Cerebellar nuclear complex (tissue), 1 donor: ENCODE data around the gene LTBP4.
"Not testable (repeated sequence)": the region's sequence is repeated elsewhere in the genome, so short reads cannot be mapped to it uniquely, and the experiment has no call there.

Source experiments
- DNase-seq, 2 experiments: peaks; one replicate each; lab custom pipeline; 2025; lab: John Stamatoyannopoulos, UW

LTBP4 gene

GRCh38 chr19:40627486-40628279 is 26.5 kb downstream of the LTBP4 start:
- DNase-seq, result no peak

- DNase-seq, result no peak
Measured at GRCh38 chr19:40629346-40629745, 28.2 kb downstream of the LTBP4 start.

- DNase-seq, result no peak
Measured at GRCh38 chr19:40630571-40631160, 29.5 kb downstream of the LTBP4 start.

- no peak for DNase-seq
Measured at GRCh38 chr19:40632311-40633036, 31.3 kb downstream of the LTBP4 start.

GRCh38 chr19:40633207-40633606 is 32.0 kb downstream of the LTBP4 start:
- DNase-seq, result no peak

- no peak for DNase-seq
Measured at GRCh38 chr19:40638327-40638726, 37.2 kb downstream of the LTBP4 start.

- DNase-seq, result no peak
Measured at GRCh38 chr19:40639638-40639982, 38.4 kb downstream of the LTBP4 start.

GRCh38 chr19:40640744-40641143 is 39.6 kb downstream of the LTBP4 start:
- DNase-seq, result no peak

- no peak for DNase-seq
Measured at GRCh38 chr19:40641281-40641680, 40.1 kb downstream of the LTBP4 start.

- no peak for DNase-seq
Measured at GRCh38 chr19:40642051-40642706, 41.0 kb downstream of the LTBP4 start.

- DNase-seq, result no peak
Measured at GRCh38 chr19:40642757-40643305, 41.7 kb downstream of the LTBP4 start.

GRCh38 chr19:40646743-40647254 is 45.6 kb downstream of the LTBP4 start:
- DNase-seq, result no peak

GRCh38 chr19:40649903-40650675 is 48.9 kb downstream of the LTBP4 start:
- not testable (repeated sequence) for DNase-seq

GRCh38 chr19:40650749-40651305 is 49.7 kb downstream of the LTBP4 start:
- no peak for DNase-seq

GRCh38 chr19:40652303-40652702 is 51.1 kb downstream of the LTBP4 start:
- not testable (repeated sequence) for DNase-seq

- not testable (repeated sequence) for DNase-seq
Measured at GRCh38 chr19:40655684-40656083, 54.5 kb downstream of the LTBP4 start.

GRCh38 chr19:40658031-40658430 is 56.9 kb downstream of the LTBP4 start:
- DNase-seq, result no peak

GRCh38 chr19:40659116-40659515 is 57.9 kb downstream of the LTBP4 start:
- DNase-seq, result no peak

- DNase-seq, result no peak
Measured at GRCh38 chr19:40659566-40659965, 58.4 kb downstream of the LTBP4 start.

GRCh38 chr19:40661616-40662015 is 60.4 kb downstream of the LTBP4 start:
- DNase-seq, result no peak
